GM12878 (cell line): ENCODE measurements around the gene ITPKB. TPM values are rescaled to one million over a fixed set of nuclear protein-coding genes. Genes with fewer than 3 reads are reported as not detected.

ENCODE experiments used
- ATAC-seq: fragments of 200-7000 bp; cut with Tn5 transposase; 3 replicates; pipeline ENCODE4 v1.9.1; 2020; ENCODE audit warnings: mild to moderate bottlenecking, moderate library complexity
- BruUV-seq: library from RNA; stranded (reverse); fragments of 400-500 nt; replicated peaks from 2 replicates; lab custom pipeline; 2021; lab: Mats Ljungman, UMichigan
- CTCF ChIA-PET: fragments of 300-600 bp; sonication (Branson Sonifier 250); formaldehyde crosslinking; extraction: SDS; loops from one replicate; lab custom pipeline; 2021; ENCODE audit warnings: inconsistent platforms; lab: Yijun Ruan, JAX
- POLR2A ChIA-PET: fragments of 350-600 bp; formaldehyde crosslinking; extraction: SDS; loops from one replicate; lab custom pipeline; 2021; ENCODE audit warnings: inconsistent platforms; lab: Charles Lee
- RAD21 ChIA-PET: fragments of 300-600 bp; sonication (Branson Sonifier 250); formaldehyde crosslinking; loops from one replicate; lab custom pipeline; 2023; ENCODE audit warnings: antibody characterized with exemption; ENCODE audit not compliant: unreplicated experiment; lab: Charles Lee
- SMC1A ChIA-PET: fragments of 300-600 bp; sonication (Branson Sonifier 250); formaldehyde crosslinking; loops from one replicate; lab custom pipeline; 2023; ENCODE audit not compliant: unreplicated experiment, uncharacterized antibody; lab: Charles Lee
- DNase-seq: peaks from one replicate; pipeline ENCODE4 v3.0.0-alpha.2; 2011; ENCODE audit warnings: low read depth, low spot score
- FAIRE-seq: peaks from 3 replicates; lab custom pipeline; 2011; peaks lifted over from hg19 to GRCh38; lab: Jason Lieb, UNC
- H2AFZ ChIP-seq: 2 replicates; pipeline ENCODE4 v1.6.0; 2011; ENCODE audit warnings: low read depth, low read length, control low read depth; ENCODE audit not compliant: control insufficient read depth
- H3K27ac ChIP-seq: 2 replicates; pipeline ENCODE4 v1.5.1; 2011; ENCODE audit warnings: control low read depth; ENCODE audit not compliant: control insufficient read depth, insufficient read depth
- H3K27me3 ChIP-seq, 2 experiments: replicated peaks in 1 of 2; 2 replicates each; pipeline versions ENCODE4 v1.6.0 to v1.6.1; 2011; ENCODE audit warnings: low read length in 1 of 2; ENCODE audit not compliant: control insufficient read depth in 2 of 2, insufficient read depth in 2 of 2
- H3K36me3 ChIP-seq, 2 experiments: 2 replicates each; pipeline ENCODE4 v1.5.1; 2011; ENCODE audit warnings: low read length in 1 of 2; ENCODE audit not compliant: control insufficient read depth in 2 of 2, insufficient read depth in 2 of 2
- H3K4me1 ChIP-seq: 2 replicates; pipeline ENCODE4 v1.6.1; 2011; ENCODE audit warnings: mild to moderate bottlenecking, low read length, moderate library complexity, mixed read lengths; ENCODE audit not compliant: control insufficient read depth, insufficient read depth
- H3K4me2 ChIP-seq: 2 replicates; pipeline ENCODE4 v1.6.0; 2011; ENCODE audit warnings: control low read depth; ENCODE audit not compliant: control insufficient read depth, insufficient read depth
- H3K4me3 ChIP-seq: fragments of 200-600 bp; sonication (generic); 2 replicates; pipeline ENCODE4 v1.5.1; 2016
- H3K79me2 ChIP-seq: 2 replicates; pipeline ENCODE4 v1.6.0; 2011; ENCODE audit warnings: low read length; ENCODE audit not compliant: control insufficient read depth, insufficient read depth
- H3K9ac ChIP-seq: 2 replicates; pipeline ENCODE4 v1.8.0; 2011; ENCODE audit warnings: low read length, control low read depth, mixed read lengths; ENCODE audit not compliant: control insufficient read depth, insufficient read depth
- H3K9me3 ChIP-seq: replicated peaks from 3 replicates; pipeline ENCODE4 v1.5.1; 2011; ENCODE audit warnings: mild to moderate bottlenecking, low read length; ENCODE audit not compliant: control insufficient read depth, insufficient read depth
- H4K20me1 ChIP-seq: 2 replicates; pipeline ENCODE4 v1.6.0; 2011; ENCODE audit not compliant: control insufficient read depth, insufficient read depth
- ASH2L ChIP-seq: fragments of 300-600, 200-600 bp; sonication (generic); IDR thresholded peaks from 2 replicates; pipeline ENCODE4 v1.6.1; 2017; ENCODE audit warnings: low read depth, mild to moderate bottlenecking, borderline replicate concordance
- BCL11A ChIP-seq: IDR thresholded peaks from 2 replicates; pipeline ENCODE4 v1.6.1; 2011; ENCODE audit warnings: low read depth, low read length
- CEBPB ChIP-seq, 2 experiments: fragments of 150-350 bp in 1 of 2; IDR thresholded peaks; 2 replicates each; pipeline ENCODE4 v1.6.1; 2012 to 2014; ENCODE audit warnings: low read depth in 2 of 2, low read length in 2 of 2, borderline replicate concordance in 1 of 2, inconsistent platforms in 1 of 2
- CEBPZ ChIP-seq: fragments of 150-350 bp; IDR thresholded peaks from 2 replicates; pipeline ENCODE4 v1.6.1; 2016; ENCODE audit warnings: low read depth, low read length
- CHD4 ChIP-seq: fragments of 200-600 bp; sonication (generic); IDR thresholded peaks from 2 replicates; pipeline ENCODE4 v1.6.1; 2016; ENCODE audit warnings: mild to moderate bottlenecking
- KDM1A ChIP-seq: fragments of 200-600 bp; sonication (generic); IDR thresholded peaks from 2 replicates; pipeline ENCODE4 v1.6.1; 2016; ENCODE audit warnings: borderline replicate concordance
- MAX ChIP-seq: IDR thresholded peaks from 2 replicates; pipeline ENCODE4 v1.6.1; 2012; ENCODE audit warnings: low read depth, low read length, improper control_type of control experiment
- MTA2 ChIP-seq: fragments of 450-650 bp; IDR thresholded peaks from 2 replicates; pipeline ENCODE4 v1.6.1; 2016; ENCODE audit warnings: low read depth, mild to moderate bottlenecking, moderate library complexity
- MYC ChIP-seq: IDR thresholded peaks from 2 replicates; pipeline ENCODE4 v1.6.1; 2011; ENCODE audit warnings: mild to moderate bottlenecking, low read length, moderate library complexity, inconsistent platforms; ENCODE audit not compliant: insufficient read depth, insufficient replicate concordance, insufficient read length, severe bottlenecking
- NFYB ChIP-seq: IDR thresholded peaks from 2 replicates; pipeline ENCODE4 v1.6.1; 2011; ENCODE audit warnings: low read depth, mild to moderate bottlenecking, low read length, improper control_type of control experiment, moderate library complexity; ENCODE audit not compliant: insufficient read depth
- RELB ChIP-seq: fragments of 450-650 bp; IDR thresholded peaks from 2 replicates; pipeline ENCODE4 v1.6.1; 2017; ENCODE audit warnings: low read depth, mild to moderate bottlenecking, moderate library complexity
- SP1 ChIP-seq: IDR thresholded peaks from one replicate; pipeline ENCODE4 v1.6.1; 2011; ENCODE audit warnings: low read depth, low read length
- SREBF2 ChIP-seq: IDR thresholded peaks from 2 replicates; pipeline ENCODE4 v1.6.1; 2012; ENCODE audit warnings: mild to moderate bottlenecking, low read length
- TARDBP ChIP-seq: IDR thresholded peaks from 2 replicates; pipeline ENCODE4 v1.6.1; 2016; ENCODE audit warnings: borderline replicate concordance
- TCF7 ChIP-seq: IDR thresholded peaks from 2 replicates; pipeline ENCODE4 v1.6.1; 2014; ENCODE audit warnings: antibody characterized with exemption, borderline replicate concordance
- USF1 ChIP-seq: IDR thresholded peaks from 2 replicates; pipeline ENCODE4 v1.6.1; 2011; ENCODE audit warnings: borderline replicate concordance, low read depth, mild to moderate bottlenecking, moderate library complexity, mixed read lengths, low read length; ENCODE audit not compliant: insufficient read depth; ENCODE audit errors: extremely low read length
- USF2 ChIP-seq: IDR thresholded peaks from 2 replicates; pipeline ENCODE4 v1.6.1; 2011; ENCODE audit warnings: low read depth, low read length, improper control_type of control experiment, borderline replicate concordance
- WGBS: methylation state at CpG from one replicate; pipeline ENCODE4 v1.1.6; 2016; ENCODE audit warnings: low lambda C conversion rate; ENCODE audit not compliant: insufficient replicate concordance, insufficient coverage; ENCODE audit errors: missing lambda C conversion rate; 5-methylcytosine and 5-hydroxymethylcytosine counted together
- in situ Hi-C: fragments of 300-500 bp; cut with MboI; formaldehyde crosslinking; loops from 9 replicates; pipeline ENCODE4 v1.14.3; 2018; ENCODE audit warnings: mixed read lengths
- intact Hi-C: fragments of 100-400 bp; cut with micrococcal nuclease; formaldehyde crosslinking; loops from one replicate; pipeline ENCODE4 v1.14.2; 2022; ENCODE audit not compliant: unreplicated experiment
- polyA plus RNA-seq, 11 experiments: library from polyadenylated mRNA; depleted of rRNA in 4 of 11; unstranded in 6 of 11; stranded (reverse) in 5 of 11; fragments of >200 nt; fragmentation: Nextera tagmentation in 4 of 11; fragmentation: Illumina TruSeq in 1 of 11; extraction: Ambion mirVana in 4 of 11; extraction: Trizol in 1 of 11; gene quantifications; 1 replicate in 1 of 11; 2 replicates in 10 of 11; pipeline versions ENCODE4 v1.2.1 to v1.2.3, GENCODE V29; 2011 to 2016; ENCODE audit warnings: inconsistent platforms in 2 of 11, missing spikeins in 2 of 11, low read depth in 1 of 11
- total RNA-seq, 4 experiments: library from RNA; depleted of rRNA in 3 of 4; stranded (reverse); fragments of >200 nt in 3 of 4; fragmentation: Illumina TruSeq in 1 of 4; extraction: Trizol in 1 of 4; gene quantifications; 2 replicates each; pipeline versions ENCODE4 v1.2.1 to v1.2.3, GENCODE V29; 2013 to 2021

Gene ITPKB
- total and polyA plus RNA-seq, 10 of the 15 experiments (the other 5 are each of a cell fraction or from before 2014, with no cell fraction given): 1.3 to 38.7 (median 12.9) TPM

GRCh38 chr1:226586116-226586515, 153.0 kb downstream of the ITPKB start:
- POLR2A ChIA-PET: no interaction called here
- Histone ChIP-seq H4K20me1 (no peaks in the 10 kb centered on the region), H3K4me1 (no peaks in the 10 kb centered on the region), H3K27me3 (peaks cover 0 to 3% of the 10 kb centered on the region in 2 experiments; a peak in 3 of 4 replicates), H3K9me3 (no peaks in the 10 kb centered on the region), H3K79me2 (no peaks in the 10 kb centered on the region), H3K4me2 (no peak overlapping the region), H3K36me3 (no peaks in the 10 kb centered on the region), H3K4me3 (no peak overlapping the region), H3K27ac (no peak overlapping the region), H3K9ac (no peak overlapping the region), H2AFZ (no peak overlapping the region)
- DNase-seq (no peak), FAIRE-seq (no peak), ATAC-seq (no peak)
- in situ Hi-C loops (no loop called here), intact Hi-C loops (no loop called here)
- 26% methylated on average over 7 of the region's 7 CpGs for WGBS
- CTCF ChIA-PET: interaction anchor here (1.5 to 2.0 kb wide), 2 partner anchors 18 to 23 kb away, joined by 5 to 7 read pairs; no protein-coding TSS in a partner anchor
- TF ChIP-seq MAX: no peak
- TF ChIP-seq USF2: no peak
- no peak for TF ChIP-seq ASH2L
- no peak for TF ChIP-seq TCF7
- TF ChIP-seq SP1: no peak
- TF ChIP-seq NFYB: no peak
- TF ChIP-seq RELB: no peak
- no peak for TF ChIP-seq SREBF2
- TF ChIP-seq TARDBP: no peak
- TF ChIP-seq KDM1A: no peak
- no peak for TF ChIP-seq BCL11A
- no peak for TF ChIP-seq MYC
- TF ChIP-seq CHD4: no peak
- TF ChIP-seq USF1: no peak
- no peak for TF ChIP-seq CEBPB (IDR thresholded peaks at IDR 0.05; ENCODE audit: borderline replicate concordance in 1 of 2, low read depth in 2 of 2, low read length in 2 of 2)
- TF ChIP-seq CEBPZ: no peak
- no peak for TF ChIP-seq MTA2
- RAD21 ChIA-PET: no interaction called here
- SMC1A ChIA-PET: no interaction called here
- no TSS peak for BruUV-seq
